ENCODE measurements around the gene BLID.
A peak's percentile ranks its signal among the peaks of the same experiment; 100 is the strongest.

BLID gene, protein sequence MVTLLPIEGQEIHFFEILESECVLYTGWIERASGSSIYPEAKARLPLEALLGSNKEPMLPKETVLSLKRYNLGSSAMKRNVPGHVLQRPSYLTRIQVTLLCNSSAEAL

DNA sequence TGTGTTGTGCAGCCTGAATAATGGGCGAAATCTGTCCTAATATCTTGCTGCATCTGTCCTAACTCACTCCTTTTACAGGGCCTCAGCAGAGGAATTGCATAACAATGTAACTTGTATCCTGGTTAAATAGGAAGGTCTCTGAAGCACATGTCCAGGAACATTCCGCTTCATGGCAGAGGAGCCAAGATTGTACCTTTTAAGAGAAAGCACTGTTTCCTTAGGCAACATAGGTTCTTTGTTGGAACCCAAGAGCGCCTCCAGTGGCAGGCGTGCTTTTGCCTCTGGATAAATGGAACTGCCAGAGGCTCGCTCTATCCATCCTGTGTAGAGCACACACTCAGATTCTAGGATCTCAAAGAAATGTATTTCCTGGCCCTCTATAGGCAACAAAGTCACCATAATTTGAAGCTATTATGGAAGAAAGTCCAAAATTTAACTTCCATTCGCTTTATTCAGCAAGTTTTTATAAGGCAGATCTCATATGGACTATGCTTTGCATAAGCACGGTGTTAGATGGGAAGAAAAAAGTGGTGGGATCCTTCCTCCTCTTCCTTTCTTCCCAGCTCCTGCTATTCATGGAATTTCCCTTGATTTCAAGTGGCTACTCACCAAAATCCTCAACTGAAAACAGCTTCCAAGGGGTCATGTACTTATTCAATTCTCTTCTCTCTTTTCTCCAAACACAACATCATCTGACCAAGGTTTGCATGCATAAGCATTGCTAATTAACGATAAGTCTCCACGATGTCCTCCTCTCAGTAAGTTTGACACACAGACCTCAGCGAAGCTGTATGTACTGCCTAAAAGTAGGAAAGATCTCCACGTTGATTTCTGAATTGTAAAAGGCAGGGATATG, at the start of gene BLID:
Gene BLID (minus strand): TSS at position 692 of the 856 bp plus-strand sequence. CDS start 293 bp downstream, at position 399.
- no peak for DNase-seq

DNA sequence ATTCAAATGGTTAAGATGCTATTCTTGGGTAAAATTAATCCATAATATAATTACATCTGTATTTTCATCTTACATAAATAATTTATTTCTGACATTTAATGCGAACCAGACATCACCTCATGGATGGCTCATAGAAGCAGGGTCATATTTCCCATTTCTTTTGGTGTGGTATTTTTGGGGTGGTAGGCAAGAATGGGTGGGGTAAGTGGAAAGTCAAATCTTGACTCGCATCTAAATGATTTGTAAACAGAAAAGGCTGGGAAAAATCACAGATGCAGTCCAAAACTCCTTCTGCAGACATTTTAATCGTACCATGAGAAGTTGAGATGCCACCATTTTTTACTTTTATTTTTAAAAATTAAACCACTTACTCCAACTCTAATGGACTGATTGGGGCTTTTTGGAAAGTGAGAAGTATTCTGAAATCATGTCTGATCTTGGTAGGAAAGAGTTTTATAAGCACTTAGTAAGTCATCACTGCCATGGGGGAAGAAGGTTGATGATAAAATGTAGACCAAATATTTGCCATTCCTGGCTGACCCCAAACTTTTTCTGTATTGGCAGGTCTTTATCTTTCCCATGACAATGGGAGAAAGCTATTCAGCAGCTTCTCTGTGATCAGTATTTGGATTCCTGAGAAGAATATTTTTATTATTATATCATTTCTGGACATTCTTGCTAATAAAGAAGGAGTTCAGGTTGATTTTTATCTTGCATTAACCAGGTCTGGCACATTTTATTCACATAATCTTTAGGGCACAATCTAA, 47.2 kb upstream of the BLID start:
- peak; percentile 94 for DNase-seq

DNA sequence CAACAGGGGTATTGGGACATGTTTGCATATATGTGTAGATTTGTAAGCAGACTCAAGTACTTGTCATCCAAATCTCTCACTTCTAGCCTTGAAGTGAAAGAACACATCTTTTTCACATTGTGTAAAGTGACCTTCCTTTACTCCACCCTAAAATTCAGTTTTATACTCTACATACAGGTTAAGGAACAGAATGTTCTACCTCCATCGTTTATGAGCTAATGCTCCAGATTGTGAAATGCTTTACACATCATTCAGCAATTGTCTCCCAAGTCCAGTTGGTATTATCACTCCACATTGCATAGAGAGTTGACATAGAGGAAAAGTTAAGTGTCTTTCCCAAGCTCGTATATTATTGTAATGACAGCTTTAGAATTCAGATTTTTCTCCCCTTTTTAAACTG, 46.1 kb upstream of the BLID start:
- DNase-seq = no peak

DNA sequence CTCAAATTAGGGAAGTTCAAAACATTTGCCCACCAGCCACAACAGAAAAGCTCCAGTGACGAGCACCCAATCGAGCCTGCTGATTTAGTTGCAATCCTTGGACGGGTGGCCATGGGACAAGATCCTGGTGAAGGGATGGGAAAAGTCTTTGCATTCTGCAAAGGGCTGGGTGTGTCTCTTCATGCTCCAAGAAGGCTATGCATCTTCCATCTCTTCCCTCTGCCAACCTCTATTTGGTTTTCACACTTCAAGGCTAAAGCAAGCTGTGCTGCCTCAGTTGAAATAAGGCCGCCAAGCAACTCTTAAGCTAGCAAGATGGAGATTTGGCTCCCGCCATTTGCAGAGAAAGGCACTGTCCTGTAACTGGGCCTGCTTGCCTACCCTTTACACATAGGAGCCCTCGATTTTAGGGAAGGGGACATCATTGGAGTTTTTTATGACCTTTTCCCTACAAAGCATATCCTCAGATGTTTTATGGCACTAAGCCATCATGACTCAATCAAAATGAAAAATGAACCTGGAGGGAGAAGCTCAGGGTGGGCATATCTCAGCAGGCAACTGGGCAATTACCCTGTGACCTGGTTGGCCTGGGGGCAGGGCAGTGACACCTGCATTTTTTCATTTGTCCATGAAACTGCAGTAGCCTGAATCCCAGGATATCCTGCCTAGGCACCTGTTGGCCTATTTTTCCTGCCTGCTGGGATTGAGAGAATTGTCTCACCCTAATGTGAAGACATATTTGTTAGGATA, 45.0 kb upstream of the BLID start:
- DNase-seq = no peak

DNA sequence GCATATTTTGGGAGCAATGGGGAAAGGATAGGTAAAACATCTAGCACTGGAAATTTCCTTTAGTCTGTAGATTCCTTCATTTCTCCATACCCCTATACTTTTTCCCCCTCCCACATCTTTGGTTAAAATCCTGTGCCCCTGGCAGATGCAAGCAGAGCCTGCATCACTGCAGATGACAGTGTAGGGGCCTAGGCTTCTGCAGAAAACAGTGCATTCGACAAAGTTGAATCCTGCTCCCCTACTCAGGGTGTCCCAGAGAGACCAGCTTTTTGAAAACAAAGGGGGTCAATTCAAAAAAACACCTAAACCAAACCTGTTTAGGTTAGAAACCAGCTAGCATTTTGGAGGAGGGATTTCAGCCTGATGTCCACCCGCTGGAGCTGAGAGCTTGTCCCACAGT, 43.8 kb upstream of the BLID start:
- DNase-seq = no peak

GRCh38 chr11:122159173-122159721, 43.2 kb upstream of the BLID start:
- peak; percentile 89 for DNase-seq

DNA sequence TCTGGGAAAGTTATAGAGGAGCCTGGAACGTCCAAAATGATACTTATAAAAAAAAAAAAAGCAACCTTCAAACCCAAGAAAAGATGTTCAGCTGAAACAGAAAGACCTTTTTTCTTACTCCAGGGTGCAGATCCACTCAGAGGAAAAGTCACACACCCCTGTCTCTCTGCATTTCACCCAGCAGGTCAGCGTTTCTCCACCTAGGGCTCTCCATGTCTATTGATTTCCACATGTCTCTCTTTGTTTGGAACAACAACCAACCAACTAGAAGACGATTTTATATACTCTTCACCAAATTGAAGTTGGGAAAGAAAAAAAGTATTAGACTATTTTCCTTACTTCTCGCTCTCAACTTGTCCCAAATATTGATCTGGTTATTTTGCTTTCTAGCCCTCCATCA, 42.2 kb upstream of the BLID start:
- no peak for DNase-seq

DNA sequence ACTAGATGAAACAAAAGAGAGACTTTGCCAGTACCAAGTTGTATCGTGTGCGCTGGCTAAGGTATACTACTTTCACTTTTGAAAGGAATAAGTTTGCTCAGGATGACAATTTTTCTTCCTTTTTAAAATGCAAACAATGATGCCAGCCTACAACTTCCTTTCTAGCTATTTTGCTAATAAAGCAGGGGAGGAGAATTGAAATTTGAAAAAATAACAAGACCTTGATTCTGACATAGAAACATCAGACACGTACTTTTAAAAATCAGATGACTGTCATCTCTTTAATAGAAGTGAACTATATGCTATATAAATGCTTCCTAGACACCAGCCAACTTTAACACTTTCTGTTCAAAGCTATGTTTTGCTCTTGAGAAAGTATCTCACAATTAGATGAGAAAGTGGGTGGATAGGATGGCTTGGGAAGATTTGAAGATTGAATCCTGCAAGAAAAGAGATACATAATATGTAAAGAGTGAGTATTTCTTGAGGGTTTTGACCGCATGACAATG, 41.7 kb upstream of the BLID start:
- no peak for DNase-seq

GRCh38 chr11:122156940-122157382, 40.9 kb upstream of the BLID start:
- no peak for DNase-seq

DNA sequence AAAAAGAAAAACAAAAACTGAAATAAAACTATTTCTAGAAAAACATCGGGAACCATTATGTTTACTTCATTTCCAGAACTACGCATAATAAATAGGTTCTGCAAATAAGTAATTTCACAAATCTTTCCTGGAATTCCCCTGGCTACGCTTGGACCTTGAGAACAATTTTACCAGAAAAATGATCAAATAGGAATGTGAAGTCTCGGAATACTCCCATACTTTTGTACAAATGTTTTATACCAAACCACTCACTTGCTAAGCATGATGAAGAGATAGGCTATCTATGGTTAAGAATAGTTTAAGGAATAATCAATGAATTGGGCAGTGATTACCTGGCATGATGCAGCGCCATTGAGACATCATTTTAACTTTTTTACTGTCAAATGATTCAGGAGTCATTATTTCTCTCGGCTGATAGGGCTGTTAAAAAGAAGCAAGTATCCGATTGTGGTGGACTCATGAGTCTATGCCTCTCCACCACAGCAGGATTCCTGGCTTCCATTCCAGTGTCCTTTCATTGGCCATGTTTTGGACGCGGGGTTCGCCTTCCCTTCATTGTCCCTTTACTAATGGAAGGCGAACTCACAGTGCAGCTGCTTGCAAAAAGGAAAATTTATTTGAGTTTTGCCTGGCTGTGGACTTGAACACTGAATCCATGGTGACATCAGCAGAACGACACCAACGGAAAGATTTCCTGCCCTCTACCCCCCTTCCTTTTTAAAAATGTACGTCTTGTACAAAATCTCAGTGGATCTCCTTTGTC, 39.9 kb upstream of the BLID start:
- no peak for DNase-seq

- no peak for DNase-seq
Observed at GRCh38 chr11:122154994-122155393, 39.0 kb upstream of the BLID start.

DNA sequence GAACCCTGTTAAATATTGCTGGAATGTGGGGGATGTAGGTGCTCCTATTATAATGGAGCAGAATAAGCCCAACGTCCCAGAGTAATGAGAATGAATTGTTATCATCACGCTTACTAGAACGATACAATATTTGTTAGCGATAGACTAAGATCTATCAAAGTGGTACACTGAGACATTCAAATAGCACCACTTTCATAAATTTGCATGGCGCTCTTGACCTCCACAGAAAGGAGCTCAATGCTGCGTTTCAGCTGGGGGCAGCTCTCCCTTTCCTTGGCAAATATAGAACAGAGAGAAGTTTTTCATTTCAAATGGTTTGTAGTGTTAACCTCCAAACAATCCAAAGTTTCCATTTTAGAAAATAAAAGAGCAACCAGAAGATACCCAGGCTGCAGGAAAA, 38.2 kb upstream of the BLID start:
- no peak for DNase-seq

DNA sequence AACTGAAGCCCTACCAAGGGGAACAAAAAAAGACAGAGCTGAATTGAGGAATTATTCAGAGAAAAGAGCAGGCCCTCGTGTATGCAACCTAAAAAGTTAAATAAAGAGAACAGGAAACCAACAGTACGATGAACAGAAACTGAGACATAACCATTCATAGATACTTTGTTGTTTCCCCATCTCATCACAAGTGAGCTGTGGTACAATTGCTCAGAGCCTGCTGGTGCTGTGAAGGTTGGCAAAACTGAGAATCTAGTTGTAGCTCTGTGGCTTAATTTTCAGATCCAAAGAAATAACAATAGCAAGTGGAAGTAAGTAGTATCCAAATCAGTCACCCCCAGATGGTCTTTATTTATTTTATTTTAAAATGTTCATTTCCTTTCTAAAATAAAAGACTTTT, 37.7 kb upstream of the BLID start:
- no peak for DNase-seq

DNA sequence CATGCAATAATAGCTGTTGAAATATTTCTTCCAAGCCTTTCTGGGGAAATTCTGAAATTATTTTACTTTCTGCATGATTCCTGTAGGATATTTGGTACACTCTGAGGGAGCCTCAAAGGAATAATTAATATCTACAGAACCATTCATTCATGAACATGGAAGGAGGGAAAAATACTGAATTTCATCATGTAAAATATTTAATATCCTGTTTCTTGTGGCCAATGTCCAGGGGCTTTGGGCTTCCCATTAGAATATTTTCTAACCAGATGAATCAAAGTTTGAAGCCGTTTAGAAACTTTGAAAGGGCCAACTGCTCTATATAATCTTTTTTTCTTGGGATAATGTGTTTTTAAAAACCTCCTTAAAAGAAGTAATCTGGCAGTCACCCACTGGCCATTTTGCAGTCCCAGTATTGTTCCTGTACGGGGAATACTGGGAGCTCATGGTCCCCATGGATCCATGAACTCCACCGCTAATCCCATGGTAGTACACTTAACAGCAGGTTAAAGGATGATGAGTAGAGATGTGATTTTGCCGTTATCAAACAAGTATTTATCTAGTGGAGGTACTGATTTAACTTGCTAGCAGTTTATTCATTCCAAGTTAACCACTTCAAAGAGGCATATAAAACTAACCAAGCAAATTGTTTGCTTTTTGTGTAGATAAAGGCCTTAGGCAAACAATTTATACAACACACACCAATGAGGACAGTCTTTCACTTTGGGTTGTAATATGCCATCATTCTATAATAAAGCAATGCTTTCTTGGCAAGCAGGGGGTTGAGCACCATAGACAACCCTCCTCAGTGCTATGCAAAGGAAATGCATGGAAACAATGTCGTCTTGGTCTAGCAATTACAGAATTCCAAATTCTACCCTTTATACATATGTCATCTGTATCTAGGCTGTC, 34.5 kb upstream of the BLID start:
- peak; percentile 50 for DNase-seq

- DNase-seq = no peak
Observed at GRCh38 chr11:122149202-122149601, 33.2 kb upstream of the BLID start.

GRCh38 chr11:122146475-122146874, 30.5 kb upstream of the BLID start:
- DNase-seq = no peak

DNA sequence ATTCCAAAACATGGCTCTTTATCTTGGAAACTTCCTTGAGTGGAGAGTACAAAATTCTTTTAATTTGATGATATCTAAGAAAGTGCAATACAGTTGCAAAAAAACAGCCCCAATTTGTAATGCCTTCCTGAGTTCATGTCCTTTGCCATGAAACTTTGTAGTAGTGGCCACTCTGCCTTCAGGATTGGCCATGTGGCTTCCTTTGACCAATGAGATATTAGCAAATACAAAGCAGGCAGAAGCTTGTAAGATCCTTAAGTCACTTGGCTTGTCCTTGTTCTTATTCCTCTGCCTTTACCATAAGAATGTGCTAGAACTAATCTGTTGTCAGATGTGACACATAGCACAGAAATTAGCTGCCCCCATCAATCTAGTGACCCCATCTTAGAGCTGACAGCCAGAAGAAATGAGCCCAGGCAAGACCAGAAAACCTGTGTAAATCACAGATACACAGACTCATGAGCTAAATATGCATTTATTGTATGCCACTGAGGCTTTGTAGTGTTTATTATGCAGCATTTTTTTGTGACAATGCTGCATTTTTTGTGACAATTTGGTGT, 29.8 kb upstream of the BLID start:
- peak; percentile 72 for DNase-seq

GRCh38 chr11:122144752-122145151, 28.7 kb upstream of the BLID start:
- DNase-seq = no peak

- DNase-seq = no peak
Observed at GRCh38 chr11:122141725-122142124, 25.7 kb upstream of the BLID start.

DNA sequence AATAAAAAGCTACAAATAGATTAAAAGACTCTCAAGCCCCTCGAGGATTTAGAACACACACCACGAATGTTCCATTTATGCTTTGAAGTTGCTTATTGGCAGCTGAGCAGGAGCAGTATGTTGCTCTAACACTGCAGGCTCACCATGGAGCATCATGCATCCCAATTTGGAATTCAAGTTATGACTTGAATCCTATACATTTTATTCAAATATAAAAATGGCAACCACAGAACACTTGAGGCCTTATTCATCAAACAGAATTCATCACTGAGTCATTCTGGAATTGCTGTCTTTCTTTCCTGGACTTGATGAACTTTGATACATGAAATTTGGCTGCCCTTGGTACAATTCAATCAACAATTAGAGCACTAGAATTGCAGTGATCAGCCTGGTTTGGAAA, 24.5 kb upstream of the BLID start:
- DNase-seq = peak; percentile 98

- DNase-seq = no peak
Observed at GRCh38 chr11:122139595-122139866, 23.5 kb upstream of the BLID start.

Measured in fibroblast of upper back skin (primary cell).